Tibial nerve (tissue), 4 donors: ENCODE measurements around the gene ACAP1. TPM values are rescaled to one million over a fixed set of nuclear protein-coding genes. Genes with fewer than 3 reads are reported as not detected.

Experiments
- DNase-seq, 2 donors: peaks; one replicate each; pipeline ENCODE4 v3.0.0-alpha.2; 2019; ENCODE audit warnings: low spot score in 2 of 2
- H3K27ac ChIP-seq, 4 donors: fragments of 200-600 bp; sonication (generic) in 3 of 4; one replicate each; pipeline ENCODE4 v1.5.1; 2017 to 2019; ENCODE audit warnings: mild to moderate bottlenecking in 1 of 4
- H3K27me3 ChIP-seq, 2 donors: fragments of 200-600 bp; sonication (generic) in 1 of 2; one replicate each; pipeline versions ENCODE4 v1.5.1 to v1.6.0; 2017 to 2019
- H3K36me3 ChIP-seq, 3 donors: fragments of 200-600 bp; sonication (generic); one replicate each; pipeline ENCODE4 v1.5.1; 2018 to 2019
- H3K4me1 ChIP-seq, 4 donors: fragments of 200-600 bp; sonication (generic) in 3 of 4; one replicate each; pipeline ENCODE4 v1.5.1; 2017 to 2019
- H3K4me3 ChIP-seq, 4 donors: fragments of 200-600 bp; sonication (generic) in 3 of 4; one replicate each; pipeline ENCODE4 v1.5.1; 2017 to 2019; ENCODE audit warnings: mild to moderate bottlenecking in 1 of 4, moderate library complexity in 1 of 4
- H3K9me3 ChIP-seq, 4 donors: fragments of 200-600 bp; sonication (generic) in 3 of 4; one replicate each; pipeline ENCODE4 v1.5.1; 2017 to 2019
- CTCF ChIP-seq, 5 experiments: fragments of 200-600 bp in 3 of 5; fragments of 450-650 bp in 2 of 5; sonication (generic) in 3 of 5; IDR thresholded peaks; one replicate each; pipeline ENCODE4 v1.5.1; 2016 to 2019; ENCODE audit warnings: antibody characterized with exemption in 5 of 5, mild to moderate bottlenecking in 3 of 5, moderate library complexity in 2 of 5
- EP300 ChIP-seq, 2 donors: sonication (generic); formaldehyde crosslinking; IDR thresholded peaks; one replicate each; pipeline ENCODE4 v1.6.1; 2017; ENCODE audit warnings: antibody characterized with exemption in 2 of 2, mild to moderate bottlenecking in 1 of 2
- POLR2A ChIP-seq, 2 donors: fragments of 450-650 bp; IDR thresholded peaks; one replicate each; pipeline ENCODE4 v1.6.1; 2017; ENCODE audit warnings: antibody characterized with exemption in 2 of 2, mild to moderate bottlenecking in 2 of 2, moderate library complexity in 2 of 2
- WGBS, 2 donors: methylation state at CpG; one replicate each; pipeline ENCODE4 v1.1.5; 2018; 5-methylcytosine and 5-hydroxymethylcytosine counted together
- total RNA-seq, 4 donors: library from RNA; depleted of rRNA; stranded (reverse); fragments of >200 nt; gene quantifications; one replicate each; pipeline ENCODE4 v1.1.0, GENCODE V29; 2016

ACAP1 gene
- 10 to 100 TPM in 3 of 4 donors, 1 to 10 TPM in 1; 8.1 to 33.1 (median 11.2) TPM for total RNA-seq

- peaks cover 0 to 57% of the 10 kb centered on the region in 2 donors for H3K27me3 ChIP-seq
- H3K4me1 ChIP-seq = no peaks in the 10 kb centered on the region
- no peaks in the 10 kb centered on the region for H3K36me3 ChIP-seq
- peak within 1 kb of the TSS in 2 of 4 donors; percentile 0 to 37 for H3K4me3 ChIP-seq
- 32 to 38% methylated on average over 15 to 17 of the region's 17 CpGs for WGBS, 2 donors
- no peaks in the 10 kb centered on the region for H3K9me3 ChIP-seq
- TF ChIP-seq POLR2A (IDR thresholded peaks at IDR 0.05) (no peak), CTCF (IDR thresholded peaks at IDR 0.05) (no peak), EP300 (IDR thresholded peaks at IDR 0.05) (no peak)
- DNase-seq = no peak
- H3K27ac ChIP-seq = peak within 1 kb of the TSS in 1 of 4 donors; percentile 78
These were observed at the start of gene ACAP1 for GRCh38 chr17:7336240-7337175. Gene ACAP1, plus strand, starts transcription at chr17:7336529. Its CDS starts 206 bp downstream, at chr17:7336735.

DNA sequence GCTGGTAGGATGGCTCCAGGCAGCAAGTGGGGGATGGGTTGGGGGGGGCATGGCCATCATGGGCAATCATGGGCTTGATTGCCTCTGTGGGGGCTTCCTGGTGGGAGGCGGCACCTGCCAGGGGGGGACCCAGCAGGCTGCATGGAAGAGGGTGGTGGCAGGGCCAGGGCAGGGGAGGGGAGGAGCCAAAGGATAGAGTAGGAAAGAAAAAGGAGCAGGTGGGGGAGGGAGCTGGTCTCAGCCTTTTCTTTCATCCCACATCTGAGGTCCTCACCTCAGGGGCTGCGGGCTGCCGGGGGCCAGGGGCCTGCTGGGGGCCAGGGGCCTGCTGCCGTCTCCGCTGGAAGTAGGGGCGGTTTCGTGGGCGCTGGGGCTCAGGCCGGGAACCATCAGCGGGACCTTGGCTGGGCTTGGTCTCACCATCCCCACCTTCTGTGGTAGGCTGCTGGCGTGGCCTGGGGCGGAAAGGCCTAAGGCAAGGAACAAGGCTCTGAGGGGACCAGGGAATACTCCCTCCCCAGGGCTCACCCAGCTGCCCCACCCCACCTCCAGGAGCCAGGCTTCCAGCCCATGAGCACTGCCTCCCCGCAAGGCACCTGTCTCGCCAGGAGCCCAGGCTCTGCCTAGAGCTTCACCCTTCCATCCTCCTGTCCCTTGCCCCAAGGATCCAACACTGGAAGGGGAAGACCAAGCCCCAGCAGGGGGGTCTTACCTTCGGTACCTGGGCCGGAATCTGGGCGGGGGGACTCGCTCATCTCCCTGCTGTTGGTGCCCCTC, 46.9 kb upstream of the ACAP1 start:
- DNase-seq = no peak
- TF ChIP-seq EP300 (IDR thresholded peaks at IDR 0.05) (no peak), CTCF (IDR thresholded peaks at IDR 0.05) (no peak), POLR2A (IDR thresholded peaks at IDR 0.05) (no peak)
- Histone ChIP-seq H3K36me3 (no peaks in the 10 kb centered on the region), H3K9me3 (no peaks in the 10 kb centered on the region), H3K27me3 (peaks cover 0 to 77% of the 10 kb centered on the region in 2 donors), H3K4me1 (peaks cover 0 to 16% (median 3%) of the 10 kb centered on the region in 4 donors), H3K27ac (no peak overlapping the region), H3K4me3 (no peak overlapping the region)
- 81 to 86% methylated on average over 14 to 17 of the region's 18 CpGs for WGBS, 2 donors

- Histone ChIP-seq H3K27me3 (peaks cover 0 to 84% of the 10 kb centered on the region in 2 donors), H3K36me3 (no peaks in the 10 kb centered on the region), H3K4me1 (peaks cover 0 to 24% (median 10%) of the 10 kb centered on the region in 4 donors), H3K27ac (no peak overlapping the region), H3K4me3 (no peak overlapping the region), H3K9me3 (no peaks in the 10 kb centered on the region)
- 89 to 91% methylated on average over 19 of the region's 19 CpGs for WGBS, 2 donors
- TF ChIP-seq POLR2A (IDR thresholded peaks at IDR 0.05) = no peak
- TF ChIP-seq CTCF (IDR thresholded peaks at IDR 0.05) = no peak
- TF ChIP-seq EP300 (IDR thresholded peaks at IDR 0.05) = no peak
- DNase-seq = no peak
These were observed 46.2 kb upstream of the ACAP1 start for GRCh38 chr17:7290166-7290565.

DNA sequence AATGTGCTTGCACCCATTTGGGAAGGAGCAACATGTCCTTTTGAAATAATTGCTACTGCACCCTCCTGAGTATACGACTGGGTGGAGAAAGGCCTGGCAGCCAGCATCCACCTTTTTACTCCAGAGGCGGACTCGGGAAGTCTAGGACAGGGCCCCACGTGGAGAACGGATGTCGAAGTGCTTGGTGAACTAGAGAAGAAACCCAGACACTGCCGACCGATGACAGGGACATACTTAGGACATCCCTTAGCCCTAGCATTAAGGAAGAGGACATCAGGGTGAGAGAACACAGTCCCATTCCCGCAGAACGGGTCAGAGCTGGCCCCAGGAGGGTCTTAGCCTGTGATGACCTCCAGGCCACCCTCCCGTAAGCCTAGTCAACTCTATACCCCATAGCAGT, 45.6 kb upstream of the ACAP1 start:
- TF ChIP-seq POLR2A (IDR thresholded peaks at IDR 0.05) (no peak), EP300 (IDR thresholded peaks at IDR 0.05) (no peak)
- Histone ChIP-seq H3K9me3 (no peaks in the 10 kb centered on the region), H3K36me3 (no peaks in the 10 kb centered on the region), H3K4me1 (peaks cover 0 to 27% (median 14%) of the 10 kb centered on the region in 4 donors), H3K27me3 (peaks cover 0 to 89% of the 10 kb centered on the region in 2 donors), H3K4me3 (no peak overlapping the region), H3K27ac (no peak overlapping the region)
- WGBS, 2 donors = 70 to 73% methylated on average over 11 of the region's 11 CpGs
- no peak for DNase-seq

- 80 to 86% methylated on average over 1 to 2 of the region's 2 CpGs for WGBS, 2 donors
- peaks cover 0 to 81% of the 10 kb centered on the region in 2 donors for H3K27me3 ChIP-seq
- peaks cover 0 to 38% (median 25%) of the 10 kb centered on the region in 4 donors for H3K4me1 ChIP-seq
- no peaks in the 10 kb centered on the region for H3K9me3 ChIP-seq
- H3K27ac ChIP-seq = peak overlapping the region in 1 of 4 donors; percentile 2
- TF ChIP-seq EP300 (IDR thresholded peaks at IDR 0.05) (no peak), POLR2A (IDR thresholded peaks at IDR 0.05) (no peak), CTCF (IDR thresholded peaks at IDR 0.05) (no peak)
- no peak for DNase-seq
- no peaks in the 10 kb centered on the region for H3K36me3 ChIP-seq
- H3K4me3 ChIP-seq = no peak overlapping the region
These were observed 44.1 kb upstream of the ACAP1 start for GRCh38 chr17:7292194-7292593.
